Keratinocyte (primary cell): ENCODE data around the gene RGMA. TPM values are rescaled to one million over a fixed set of nuclear protein-coding genes. Genes with fewer than 3 reads are reported as not detected.

Source experiments
- DNase-seq: peaks from one replicate; pipeline ENCODE4 v3.0.0-alpha.2; 2011; ENCODE audit warnings: low read depth, missing footprints, low spot score
- FAIRE-seq: peaks from 2 replicates; lab custom pipeline; 2011; peaks lifted over from hg19 to GRCh38; lab: Jason Lieb, UNC
- H2AFZ ChIP-seq: 2 replicates; pipeline ENCODE4 v1.6.0; 2012; ENCODE audit warnings: low read length, control low read depth, inconsistent platforms; ENCODE audit not compliant: control insufficient read depth
- H3K27ac ChIP-seq: 2 replicates; pipeline ENCODE4 v1.5.1; 2011; ENCODE audit warnings: low read length; ENCODE audit not compliant: control insufficient read depth, insufficient read depth
- H3K27me3 ChIP-seq: 3 replicates; pipeline ENCODE4 v1.6.0; 2011; ENCODE audit warnings: low read length; ENCODE audit not compliant: control insufficient read depth, insufficient read depth; ENCODE audit errors: extremely low read depth
- H3K36me3 ChIP-seq, 2 experiments: 2 replicates in 1 of 2; 3 replicates in 1 of 2; pipeline ENCODE4 v1.5.1; 2011; ENCODE audit warnings: low read length in 2 of 2, mild to moderate bottlenecking in 1 of 2; ENCODE audit not compliant: control insufficient read depth in 2 of 2, insufficient read depth in 2 of 2; ENCODE audit errors: extremely low read depth in 1 of 2
- H3K4me1 ChIP-seq: 3 replicates; pipeline ENCODE4 v1.5.1; 2011; ENCODE audit warnings: low read length; ENCODE audit not compliant: control insufficient read depth, insufficient read depth; ENCODE audit errors: extremely low read depth
- H3K4me2 ChIP-seq: 3 replicates; pipeline ENCODE4 v1.6.0; 2011; ENCODE audit warnings: low read depth, low read length; ENCODE audit not compliant: control insufficient read depth, insufficient read depth; ENCODE audit errors: extremely low read depth
- H3K4me3 ChIP-seq, 3 experiments: fragments of 200-600 bp in 1 of 3; sonication (generic) in 1 of 3; 2 replicates in 2 of 3; 3 replicates in 1 of 3; pipeline ENCODE4 v1.5.1; 2011 to 2016; ENCODE audit warnings: low read length in 3 of 3, mild to moderate bottlenecking in 3 of 3, control low read depth in 2 of 3, inconsistent platforms in 1 of 3, low read depth in 1 of 3, mixed read lengths in 1 of 3, mixed run types in 1 of 3, moderate library complexity in 1 of 3; ENCODE audit not compliant: control insufficient read depth in 2 of 3, insufficient read depth in 2 of 3; ENCODE audit errors: extremely low read depth in 1 of 3
- H3K79me2 ChIP-seq: 2 replicates; pipeline ENCODE4 v1.6.0; 2012; ENCODE audit warnings: low read length; ENCODE audit not compliant: control insufficient read depth, insufficient read depth
- H3K9ac ChIP-seq: 3 replicates; pipeline ENCODE4 v1.6.0; 2011; ENCODE audit warnings: low read length; ENCODE audit not compliant: control insufficient read depth, insufficient read depth; ENCODE audit errors: extremely low read depth
- H3K9me1 ChIP-seq: 3 replicates; pipeline ENCODE4 v1.6.0; 2011; ENCODE audit warnings: low read length; ENCODE audit not compliant: control insufficient read depth, insufficient read depth; ENCODE audit errors: extremely low read depth
- H3K9me3 ChIP-seq: 2 replicates; pipeline ENCODE4 v1.5.1; 2012; ENCODE audit warnings: low read depth, low read length; ENCODE audit not compliant: control insufficient read depth
- H4K20me1 ChIP-seq: 3 replicates; pipeline ENCODE4 v1.6.0; 2011; ENCODE audit warnings: low read length; ENCODE audit not compliant: control insufficient read depth, insufficient read depth; ENCODE audit errors: extremely low read depth
- CTCF ChIP-seq, 3 experiments: IDR thresholded peaks in 1 of 3; conservative IDR thresholded peaks in 1 of 3; optimal IDR thresholded peaks in 1 of 3; 2 replicates in 2 of 3; 3 replicates in 1 of 3; pipeline versions ENCODE3 to v1.5.1; 2011; ENCODE audit warnings: low read length in 3 of 3, mild to moderate bottlenecking in 3 of 3, moderate library complexity in 2 of 3, control low read depth in 1 of 3, inconsistent platforms in 1 of 3; ENCODE audit not compliant: insufficient read depth in 2 of 3; ENCODE audit errors: extremely low read depth in 1 of 3
- EZH2 ChIP-seq: IDR thresholded peaks from one replicate; pipeline ENCODE4 v1.6.1; 2012; ENCODE audit warnings: inconsistent platforms, mild to moderate bottlenecking, low read length, moderate library complexity
- dilution Hi-C: fragments of 300-500 bp; cut with MboI; formaldehyde crosslinking; loops from one replicate; pipeline ENCODE4 v1.7.0; 2020; ENCODE audit warnings: low sequenced_read_pairs; ENCODE audit not compliant: extremely low pct_ligation_motif_present
- polyA plus RNA-seq, 5 experiments: library from polyadenylated mRNA; depleted of rRNA in 3 of 5; stranded (reverse) in 3 of 5; stranded (forward) in 1 of 5; unstranded in 1 of 5; fragments of >200 nt; gene quantifications; 1 replicate in 1 of 5; 2 replicates in 3 of 5; 3 replicates in 1 of 5; pipeline versions ENCODE4 v1.2.1 to v1.2.3, GENCODE V29; 2011 to 2012; ENCODE audit warnings: missing spikeins in 2 of 5, low read depth in 1 of 5, low replicate concordance in 1 of 5

RGMA gene
- polyA plus RNA-seq, 1 donor (not counting 4 experiments of a cell fraction or from before 2014, with no cell fraction given): 0.18 TPM

- no peak for TF ChIP-seq CTCF (optimal IDR thresholded peaks at IDR 0.05 in 1 of 3, IDR thresholded peaks at IDR 0.05 in 1 of 3, conservative IDR thresholded peaks at IDR 0.05 in 1 of 3; ENCODE audit: extremely low read depth in 1 of 3, insufficient read depth in 2 of 3, low read length in 3 of 3)
- no peak for TF ChIP-seq EZH2
- H4K20me1 ChIP-seq: no peaks in the 10 kb centered on the region
- dilution Hi-C loops: no loop called here
- no peak overlapping the region for H3K4me2 ChIP-seq
- FAIRE-seq (no peak), DNase-seq (no peak)
- no peaks in the 10 kb centered on the region for H3K9me3 ChIP-seq
- H3K9me1 ChIP-seq: no peaks in the 10 kb centered on the region
- no peak overlapping the region for H3K4me3 ChIP-seq
- H3K79me2 ChIP-seq: no peaks in the 10 kb centered on the region
- H3K27ac ChIP-seq: no peak overlapping the region
- peaks cover 6% of the 10 kb centered on the region for H3K4me1 ChIP-seq
- no peak overlapping the region for H3K9ac ChIP-seq
- no peaks in the 10 kb centered on the region for H3K36me3 ChIP-seq
- H2AFZ ChIP-seq: no peak overlapping the region
- H3K27me3 ChIP-seq: peaks cover 8% of the 10 kb centered on the region
Measured at GRCh38 chr15:93049914-93050578, 39.0 kb downstream of the RGMA start.

GRCh38 chr15:93049233-93049632 lies 39.8 kb downstream of the RGMA start:
- Histone ChIP-seq H3K4me3 (no peak overlapping the region), H3K9ac (no peak overlapping the region), H3K4me1 (peaks cover 6% of the 10 kb centered on the region), H3K9me1 (no peaks in the 10 kb centered on the region), H3K36me3 (no peaks in the 10 kb centered on the region), H3K9me3 (no peaks in the 10 kb centered on the region), H3K79me2 (no peaks in the 10 kb centered on the region), H3K27me3 (peaks cover 8% of the 10 kb centered on the region), H4K20me1 (no peaks in the 10 kb centered on the region), H3K27ac (no peak overlapping the region), H2AFZ (no peak overlapping the region), H3K4me2 (peak overlapping the region; percentile 3)
- FAIRE-seq (no peak), DNase-seq (no peak)
- dilution Hi-C loops: no loop called here
- TF ChIP-seq CTCF (optimal IDR thresholded peaks at IDR 0.05 in 1 of 3, IDR thresholded peaks at IDR 0.05 in 1 of 3, conservative IDR thresholded peaks at IDR 0.05 in 1 of 3; ENCODE audit: extremely low read depth in 1 of 3, insufficient read depth in 2 of 3, low read length in 3 of 3) (no peak), EZH2 (no peak)
